ENCODE measurements around the gene RNF220. TPM values are rescaled to one million over a fixed set of nuclear protein-coding genes. Genes with fewer than 3 reads are reported as not detected.
"Not testable (repeated sequence)": the region's sequence is repeated elsewhere in the genome, so short reads cannot be mapped to it uniquely, and the experiment has no call there.

The RNF220 gene
- total RNA-seq, 2 donors from 2014 or later: 85.4 to 124 TPM

DNA sequence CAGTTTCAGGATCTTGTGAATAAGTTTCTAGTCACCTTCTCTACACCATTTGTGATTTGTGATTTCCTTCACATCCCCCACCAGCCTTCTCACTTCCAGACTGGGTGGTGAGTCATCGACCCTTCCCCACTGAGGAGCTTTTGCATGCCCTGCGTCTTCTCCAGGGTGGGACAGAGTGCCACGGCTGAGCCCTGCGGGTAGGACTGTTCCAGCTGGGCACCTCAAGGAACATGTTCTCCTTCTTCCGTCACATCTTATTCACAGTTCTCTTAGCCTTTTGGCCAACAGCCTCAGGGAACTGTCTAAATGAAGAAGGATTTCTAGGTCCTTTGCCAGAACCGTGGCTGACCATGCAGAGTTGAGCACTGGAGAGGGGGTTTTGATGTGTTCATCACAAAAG, 152.7 kb downstream of the RNF220 start:
- TF ChIP-seq POLR2A (IDR thresholded peaks at IDR 0.05) (no peak), CTCF (IDR thresholded peaks at IDR 0.05) (no peak)
- Histone ChIP-seq H3K27ac (no peak overlapping the region), H3K4me3 (no peak overlapping the region), H3K9me3 (no peaks in the 10 kb centered on the region), H3K27me3 (no peaks in the 10 kb centered on the region), H3K36me3 (replicated peaks in 1 of 2; ENCODE audit: insufficient read depth in 1 of 2, low read depth in 2 of 2) (no peaks in the 10 kb centered on the region), H3K4me1 (no peaks in the 10 kb centered on the region)
- intact Hi-C loops (cut with DNase I): no loop called here
- ATAC-seq: no peak
- DNase-seq: no peak
- WGBS, 2 donors: 67 to 68% methylated on average over 6 of the region's 6 CpGs

- ATAC-seq (no peak), DNase-seq (no peak)
- no peak overlapping the region for H3K27ac ChIP-seq
- no peak overlapping the region for H3K4me3 ChIP-seq
- no peaks in the 10 kb centered on the region for H3K36me3 ChIP-seq (replicated peaks in 1 of 2; ENCODE audit: insufficient read depth in 1 of 2, low read depth in 2 of 2)
- TF ChIP-seq POLR2A (IDR thresholded peaks at IDR 0.05) (no peak), CTCF (IDR thresholded peaks at IDR 0.05) (no peak)
- no peaks in the 10 kb centered on the region for H3K27me3 ChIP-seq
- WGBS, 2 donors: 69 to 76% methylated on average over 6 of the region's 6 CpGs
- H3K4me1 ChIP-seq: no peaks in the 10 kb centered on the region
- intact Hi-C loops (cut with DNase I): no loop called here
- no peaks in the 10 kb centered on the region for H3K9me3 ChIP-seq
Measured at GRCh38 chr1:44558883-44559282, 153.8 kb downstream of the RNF220 start.

- no peaks in the 10 kb centered on the region for H3K9me3 ChIP-seq
- no peaks in the 10 kb centered on the region for H3K27me3 ChIP-seq
- WGBS, 2 donors: 78 to 79% methylated on average over 13 of the region's 13 CpGs
- DNase-seq: no peak
- no peak overlapping the region for H3K27ac ChIP-seq
- H3K36me3 ChIP-seq (replicated peaks in 1 of 2; ENCODE audit: insufficient read depth in 1 of 2, low read depth in 2 of 2): no peaks in the 10 kb centered on the region
- H3K4me1 ChIP-seq: no peaks in the 10 kb centered on the region
- intact Hi-C loops (cut with DNase I): no loop called here
- TF ChIP-seq CTCF (IDR thresholded peaks at IDR 0.05) (no peak), POLR2A (IDR thresholded peaks at IDR 0.05) (no peak)
- H3K4me3 ChIP-seq: no peak overlapping the region
- ATAC-seq: no peak
Measured at GRCh38 chr1:44559330-44559729, 154.3 kb downstream of the RNF220 start.

GRCh38 chr1:44559913-44560312, 154.9 kb downstream of the RNF220 start:
- H3K4me1 ChIP-seq: no peaks in the 10 kb centered on the region
- H3K27ac ChIP-seq: no peak overlapping the region
- TF ChIP-seq POLR2A (IDR thresholded peaks at IDR 0.05) (no peak), CTCF (IDR thresholded peaks at IDR 0.05) (no peak)
- H3K27me3 ChIP-seq: no peaks in the 10 kb centered on the region
- H3K9me3 ChIP-seq: no peaks in the 10 kb centered on the region
- DNase-seq (no peak), ATAC-seq (no peak)
- intact Hi-C loops (cut with DNase I): no loop called here
- H3K4me3 ChIP-seq: no peak overlapping the region
- no peaks in the 10 kb centered on the region for H3K36me3 ChIP-seq (replicated peaks in 1 of 2; ENCODE audit: insufficient read depth in 1 of 2, low read depth in 2 of 2)
- 65 to 67% methylated on average over 6 of the region's 6 CpGs for WGBS, 2 donors

DNA sequence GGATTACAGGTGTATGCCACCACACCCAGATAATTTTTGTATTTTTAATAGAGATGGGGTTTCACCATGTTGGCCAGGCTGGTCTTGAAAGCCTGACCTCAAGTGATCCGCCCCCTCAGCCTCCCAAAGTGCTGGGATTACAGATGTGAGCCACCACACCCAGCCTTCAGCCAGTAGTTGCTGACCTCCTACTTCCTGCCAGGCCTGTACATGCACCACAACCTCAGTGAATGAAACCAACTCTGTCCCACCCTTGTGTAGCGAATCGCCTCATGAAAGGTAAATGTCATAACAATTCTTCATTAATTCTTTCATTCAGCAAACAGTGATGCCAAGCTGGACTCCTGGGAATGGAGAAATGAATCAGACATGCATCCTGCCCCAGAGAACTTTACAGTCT, 155.6 kb downstream of the RNF220 start:
- ATAC-seq; H3K36me3 ChIP-seq (replicated peaks in 1 of 2; ENCODE audit: insufficient read depth in 1 of 2, low read depth in 2 of 2); intact Hi-C loops (cut with DNase I); H3K27ac ChIP-seq; H3K9me3 ChIP-seq; DNase-seq; H3K4me1 ChIP-seq; H3K27me3 ChIP-seq; H3K4me3 ChIP-seq: not testable (repeated sequence)
- 84 to 88% methylated on average over 3 of the region's 3 CpGs for WGBS, 2 donors

Measured in body of pancreas (tissue), 4 donors.